D341Med (cell line): ENCODE data around the gene PLBD1.

Source experiments
- DNase-seq: peaks from one replicate; pipeline ENCODE4 v3.0.0; 2012; ENCODE audit warnings: low spot score

PLBD1 gene

DNA sequence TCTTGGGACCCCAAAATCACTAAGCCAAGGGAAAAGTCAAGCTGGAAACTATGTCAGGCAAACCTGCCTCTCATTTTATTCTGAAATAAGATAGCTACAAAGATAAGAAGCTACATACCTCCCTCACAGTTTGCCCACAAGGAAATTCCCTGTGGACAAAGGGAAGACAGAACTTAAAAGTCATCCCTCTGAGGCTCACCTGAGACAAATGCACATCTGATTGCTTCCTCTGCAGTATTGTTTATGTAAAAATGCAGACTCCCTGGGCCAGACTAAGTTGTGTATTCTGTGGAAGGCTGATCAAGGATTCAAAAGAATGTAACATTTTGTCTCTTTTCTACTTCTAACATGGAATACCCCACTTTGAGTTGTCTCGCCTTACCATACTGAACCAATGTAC is 2.5 kb upstream of the PLBD1 start:
- DNase-seq = no peak

GRCh38 chr12:14564336-14564959 is 3.2 kb downstream of the PLBD1 start:
- DNase-seq = no peak

- DNase-seq = no peak
Measured at GRCh38 chr12:14563046-14563445, 4.6 kb downstream of the PLBD1 start.

DNA sequence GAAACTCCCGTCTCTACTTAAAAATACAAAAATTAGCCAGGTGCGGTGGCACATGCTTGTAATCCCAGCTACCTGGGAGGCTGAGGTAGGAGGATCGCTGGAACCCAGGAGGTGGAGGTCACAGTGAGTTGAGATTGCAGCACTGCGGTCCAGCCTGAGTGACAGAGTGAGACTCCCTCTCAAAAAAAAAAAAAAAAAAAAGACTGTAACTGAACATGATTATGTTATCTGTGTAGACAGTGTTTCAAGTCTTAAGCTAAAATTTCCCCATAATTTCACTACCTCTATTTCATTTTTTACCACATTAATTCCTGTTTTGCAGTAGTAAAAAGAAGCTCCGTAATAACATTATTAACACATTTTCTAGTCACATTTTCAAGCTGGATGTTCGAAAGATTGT is 5.4 kb downstream of the PLBD1 start:
- DNase-seq = no peak

- DNase-seq = no peak
Measured at GRCh38 chr12:14561677-14562238, 5.9 kb downstream of the PLBD1 start.

- no peak for DNase-seq
Measured at GRCh38 chr12:14560904-14561574, 6.6 kb downstream of the PLBD1 start.

GRCh38 chr12:14558473-14558959 is 9.2 kb downstream of the PLBD1 start:
- DNase-seq = no peak

DNA sequence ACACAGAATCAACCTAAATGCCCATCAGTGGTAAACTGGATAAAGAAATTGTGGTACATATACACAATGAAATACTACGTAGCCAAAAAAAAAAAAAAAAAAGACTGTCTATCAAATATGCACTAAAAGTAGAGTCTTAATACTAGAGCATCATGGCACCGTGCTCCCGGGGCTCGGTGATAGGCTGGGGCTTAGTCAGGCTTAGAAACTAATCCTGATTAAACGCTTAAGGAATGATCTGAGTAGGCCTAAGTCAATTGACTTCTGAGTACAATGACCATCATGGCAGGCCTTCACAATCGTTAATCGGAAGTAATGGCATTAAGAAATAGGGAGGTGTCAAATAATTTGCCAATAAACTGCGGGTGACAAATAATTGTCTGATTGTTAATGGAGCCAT is 9.7 kb downstream of the PLBD1 start:
- peak; percentile 45 for DNase-seq

DNA sequence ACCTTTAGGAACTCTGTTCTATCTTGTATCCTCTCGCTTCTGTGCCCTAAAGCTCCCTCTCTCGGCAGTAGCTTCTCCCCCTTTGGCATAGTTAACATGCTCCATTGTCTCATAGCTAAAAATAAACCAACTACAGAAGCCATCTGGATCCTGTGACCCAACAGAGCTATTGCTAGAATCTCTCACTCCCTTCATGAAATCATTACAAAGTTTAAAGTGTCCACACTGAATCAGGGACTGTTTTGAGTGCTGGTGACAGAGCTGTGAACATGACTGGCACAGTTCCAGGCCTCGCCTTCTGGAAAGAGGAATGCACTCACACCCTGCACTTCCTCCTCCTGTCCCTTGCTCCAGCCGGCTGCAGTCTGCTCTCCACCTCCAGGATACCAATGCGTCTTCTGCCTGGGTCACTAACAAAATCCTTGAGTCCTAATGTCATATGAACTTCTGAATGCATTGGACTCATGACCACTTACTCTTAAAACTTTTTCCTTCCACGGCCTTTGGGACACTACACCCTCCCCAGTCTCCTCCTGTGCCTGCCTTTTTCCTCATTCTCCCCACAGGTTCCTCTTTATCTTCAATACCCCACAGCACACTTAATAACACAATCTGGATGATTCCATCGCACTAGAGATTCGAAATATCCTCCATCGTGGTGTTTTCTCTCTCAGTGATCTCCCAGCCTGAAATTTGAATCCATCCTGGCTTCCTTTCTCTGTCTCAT is 13.2 kb downstream of the PLBD1 start:
- peak; percentile 38 for DNase-seq

DNA sequence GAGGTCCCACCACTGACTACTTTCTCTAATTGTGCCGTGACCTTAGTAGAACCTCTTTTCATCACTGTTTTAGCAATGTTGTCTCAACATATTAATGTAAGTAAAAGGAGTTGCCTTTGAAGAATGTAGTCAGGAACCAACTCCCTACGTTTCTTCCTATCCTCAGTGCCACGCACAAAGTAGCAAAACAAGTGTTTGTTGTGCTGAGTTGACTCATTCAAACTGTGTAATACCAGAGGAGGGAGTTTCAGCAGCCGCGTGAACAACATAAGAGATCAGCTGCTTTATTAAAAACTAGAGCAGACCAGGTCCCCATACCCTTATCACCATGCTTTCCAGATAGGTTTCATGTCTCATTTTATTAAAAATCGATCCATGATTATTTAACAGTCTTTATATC is 19.1 kb downstream of the PLBD1 start:
- no peak for DNase-seq

- no peak for DNase-seq
Measured at GRCh38 chr12:14547571-14547970, 20.1 kb downstream of the PLBD1 start.

GRCh38 chr12:14545144-14546124 is 22.2 kb downstream of the PLBD1 start:
- DNase-seq = no peak

GRCh38 chr12:14540801-14541462 is 26.8 kb downstream of the PLBD1 start:
- no peak for DNase-seq

DNA sequence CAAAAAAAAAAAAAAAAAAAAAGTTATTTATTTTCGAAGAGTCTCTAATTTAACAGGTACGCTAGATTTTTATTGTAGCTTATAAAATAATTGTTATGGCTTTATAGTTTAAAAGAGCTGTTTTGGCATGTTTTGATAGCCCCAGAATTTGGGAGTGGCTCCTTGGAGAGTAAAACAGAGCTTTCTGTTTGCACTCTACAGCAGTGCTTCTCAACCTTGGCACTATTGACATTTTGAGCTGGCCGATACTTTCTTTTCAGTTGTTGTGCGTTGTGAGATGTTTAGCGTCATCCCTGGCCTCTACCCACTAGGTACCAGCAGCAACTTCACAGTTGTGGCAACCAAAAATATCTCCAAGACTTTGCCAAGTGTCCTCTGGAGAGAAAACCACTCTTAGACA is 30.6 kb downstream of the PLBD1 start:
- DNase-seq = no peak

DNA sequence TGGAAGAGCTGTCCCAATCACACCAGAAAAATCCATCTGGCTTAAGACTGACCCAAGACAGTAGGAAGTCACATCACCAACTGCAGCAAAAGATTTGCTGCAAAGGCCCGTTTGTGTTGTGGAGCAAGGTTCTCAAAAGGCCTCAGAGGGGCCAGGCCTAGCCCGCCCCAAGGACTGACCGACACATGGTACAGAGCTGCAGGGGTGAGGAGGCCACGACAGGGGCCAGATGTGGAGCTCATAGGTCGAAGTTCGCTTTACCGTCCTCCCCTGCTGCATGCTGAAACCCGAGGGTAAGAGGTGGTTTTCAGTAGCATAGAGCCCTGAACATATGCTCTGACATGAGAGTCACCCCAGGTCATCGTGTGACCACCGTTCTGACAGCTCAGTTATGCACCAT is 35.5 kb downstream of the PLBD1 start:
- no peak for DNase-seq

DNA sequence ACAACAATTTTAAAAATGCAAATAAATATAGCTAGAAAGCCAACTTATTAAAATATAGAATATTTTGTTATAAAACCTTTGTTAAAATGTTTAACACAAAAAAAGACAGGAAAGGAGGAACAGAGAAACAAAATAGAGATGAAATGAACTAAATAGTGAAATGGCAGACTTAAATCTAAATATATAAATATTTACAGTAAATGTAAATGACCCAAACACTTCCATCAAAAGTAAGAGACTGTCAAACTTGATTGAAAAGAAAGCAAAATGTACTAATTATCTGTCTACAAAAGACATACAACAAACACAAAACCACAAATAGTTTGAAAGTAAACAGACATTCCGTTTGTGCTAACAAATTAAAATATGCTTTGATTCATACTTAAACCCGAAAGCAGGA is 41.7 kb downstream of the PLBD1 start:
- no peak for DNase-seq

- no peak for DNase-seq
Measured at GRCh38 chr12:14521822-14522221, 45.9 kb downstream of the PLBD1 start.

GRCh38 chr12:14514946-14515345 is 52.7 kb downstream of the PLBD1 start:
- no peak for DNase-seq

GRCh38 chr12:14514154-14514842 is 53.4 kb downstream of the PLBD1 start:
- DNase-seq = peak; percentile 53

DNA sequence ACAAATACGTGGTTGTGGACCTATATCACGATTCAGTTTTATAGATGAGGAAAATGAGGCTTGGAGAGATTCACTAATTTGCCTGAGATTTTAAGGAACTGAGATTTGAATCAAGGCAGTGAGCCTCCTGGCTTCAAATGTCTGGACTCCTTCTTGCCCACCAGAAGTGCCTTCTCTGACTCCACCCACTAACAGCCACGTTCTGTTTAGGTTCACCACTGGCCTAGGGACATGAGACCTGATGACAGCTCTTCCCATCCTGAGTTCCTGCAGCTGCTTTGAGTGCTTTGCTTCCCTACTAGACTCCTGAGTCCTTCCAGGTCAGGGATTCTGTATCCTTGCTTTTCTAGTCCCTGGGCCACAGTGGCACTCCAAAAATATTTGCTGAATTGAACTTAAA is 57.1 kb downstream of the PLBD1 start:
- no peak for DNase-seq
